HG03520 (cell line): ENCODE data around the gene IDI2.
A peak's percentile ranks its signal among the peaks of the same experiment; 100 is the strongest.
"Not testable (repeated sequence)": the region's sequence is repeated elsewhere in the genome, so short reads cannot be mapped to it uniquely, and the experiment has no call there.

Source experiments
- ATAC-seq: cut with Tn5 transposase; IDR thresholded peaks from one replicate; pipeline ENCODE4 v1.9.1; 2021; ENCODE audit warnings: mild to moderate bottlenecking, moderate library complexity; ENCODE audit not compliant: unreplicated experiment

IDI2 gene

DNA sequence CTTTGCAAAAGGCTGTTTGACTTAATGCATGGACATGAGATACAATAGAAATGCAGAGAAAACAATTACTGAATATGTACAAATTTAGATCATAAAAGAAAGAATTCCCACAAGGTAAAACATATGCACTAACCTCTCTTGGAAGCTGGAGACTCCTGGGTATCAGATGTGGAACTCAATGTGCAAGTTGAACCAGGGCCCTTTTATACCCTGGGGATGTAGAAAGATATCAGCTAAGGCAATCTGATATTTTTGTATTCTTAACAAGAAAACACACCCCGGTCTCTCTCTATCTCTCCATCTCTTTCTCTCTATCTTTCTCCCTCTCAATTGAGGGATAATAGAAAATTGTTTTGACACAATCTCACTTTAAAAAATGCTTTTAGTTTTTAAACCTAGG, at the start of gene IDI2:
IDI2 (minus strand) TSS at position 177 of the 400 bp plus-strand sequence. CDS start 1,136 bp downstream, outside the sequence.
- ATAC-seq = no peak

DNA sequence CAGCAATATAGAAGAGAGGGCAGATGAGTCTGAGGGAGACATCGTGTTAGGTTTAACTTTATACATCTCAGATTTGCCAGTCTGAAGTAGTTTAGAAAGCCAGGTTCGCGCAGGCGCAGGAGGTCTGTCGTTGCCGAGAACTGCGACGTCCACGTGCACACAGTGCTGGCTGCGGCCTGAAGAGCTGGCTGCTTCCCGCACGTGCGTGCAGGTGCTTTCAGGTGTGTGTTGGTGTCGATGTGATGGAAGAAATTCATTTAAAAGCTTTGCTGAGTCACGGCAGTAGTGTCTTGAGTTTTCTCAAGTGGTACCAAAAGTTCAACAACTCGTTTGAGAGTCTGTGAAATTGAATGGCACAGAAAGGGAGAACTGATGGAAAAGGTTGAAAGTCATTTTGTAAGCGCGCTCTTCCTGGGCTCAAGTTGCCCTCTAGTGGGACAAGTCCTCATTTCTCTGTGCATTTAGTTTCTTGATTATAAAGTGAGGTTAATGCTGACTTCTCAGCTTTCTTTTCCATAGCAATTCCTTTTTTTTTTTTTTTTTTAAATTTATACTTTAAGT, 49.2 kb upstream of the IDI2 start:
- ATAC-seq = no peak

DNA sequence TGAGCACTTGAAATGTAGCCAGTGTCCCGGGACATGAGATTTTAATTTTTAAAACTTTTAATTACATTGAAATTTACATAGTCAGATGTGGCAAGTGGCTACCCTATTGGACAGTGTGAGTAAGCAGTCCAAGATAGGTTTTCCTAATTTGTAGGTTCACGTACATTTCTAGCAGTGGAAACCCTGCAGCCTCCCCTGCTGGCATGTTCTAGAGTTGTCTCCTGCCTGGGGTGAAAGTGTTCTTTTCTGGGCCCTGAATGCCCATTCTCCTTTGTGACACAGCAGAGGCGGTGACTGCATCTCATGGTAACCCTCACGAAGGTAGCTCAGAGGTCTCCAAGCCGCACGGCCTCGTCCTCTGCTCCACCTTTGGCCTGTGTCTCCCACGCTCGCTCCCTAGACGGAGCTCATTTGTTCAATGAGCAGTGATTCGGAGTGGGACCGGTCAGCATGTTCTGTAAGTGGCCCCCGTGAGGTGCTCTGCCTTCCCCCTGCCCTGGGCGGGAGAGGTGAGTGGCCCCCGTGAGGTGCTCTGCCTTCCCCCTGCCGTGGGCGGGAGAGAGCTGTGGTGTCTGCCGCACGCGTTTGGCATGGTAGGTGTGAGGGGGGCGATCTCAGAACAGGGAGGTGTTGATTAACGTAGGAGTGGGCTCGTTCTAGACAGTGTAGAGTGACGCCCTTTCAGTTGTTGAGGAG, 48.5 kb upstream of the IDI2 start:
- ATAC-seq = no peak

DNA sequence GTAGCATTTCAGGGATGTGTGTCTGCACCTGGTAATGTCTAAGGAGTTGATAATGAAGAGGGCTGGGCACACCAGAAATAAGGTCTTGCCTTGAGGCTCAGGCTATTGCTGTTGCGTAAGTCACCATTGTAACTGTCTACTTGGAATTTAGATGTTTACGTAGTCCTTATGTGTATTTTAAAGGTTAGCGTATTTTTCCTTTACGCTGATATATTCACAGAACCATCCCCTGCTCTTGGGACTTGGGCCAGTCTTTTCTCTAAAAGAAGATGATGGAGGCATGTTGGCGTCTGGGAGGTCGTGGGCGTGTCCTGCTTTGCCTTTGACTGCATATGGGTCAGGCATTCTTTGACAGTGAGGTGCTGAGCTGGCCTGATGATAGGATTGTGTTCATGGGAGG, 45.3 kb upstream of the IDI2 start:
- ATAC-seq = no peak

GRCh38 chr10:1068380-1069361, 43.0 kb upstream of the IDI2 start:
- ATAC-seq = no peak

DNA sequence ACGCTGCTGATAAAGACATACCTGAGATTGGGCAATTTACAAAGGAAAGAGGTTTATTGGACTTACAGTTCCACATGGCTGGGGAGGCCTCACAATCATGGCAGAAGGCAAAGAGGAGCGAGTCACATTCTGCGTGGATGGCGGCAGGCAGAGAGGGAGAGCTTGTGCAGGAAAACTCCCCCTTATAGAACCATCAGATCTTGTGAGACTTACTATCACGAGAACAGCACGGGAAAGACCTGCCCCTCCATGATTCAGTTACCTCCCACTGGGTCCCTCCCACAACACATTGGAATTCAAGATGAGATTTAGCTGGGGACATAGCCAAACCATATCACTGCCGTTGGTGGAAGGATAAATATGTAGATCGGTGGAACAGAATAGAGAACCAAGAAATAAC, 41.1 kb upstream of the IDI2 start:
- not testable (repeated sequence) for ATAC-seq

DNA sequence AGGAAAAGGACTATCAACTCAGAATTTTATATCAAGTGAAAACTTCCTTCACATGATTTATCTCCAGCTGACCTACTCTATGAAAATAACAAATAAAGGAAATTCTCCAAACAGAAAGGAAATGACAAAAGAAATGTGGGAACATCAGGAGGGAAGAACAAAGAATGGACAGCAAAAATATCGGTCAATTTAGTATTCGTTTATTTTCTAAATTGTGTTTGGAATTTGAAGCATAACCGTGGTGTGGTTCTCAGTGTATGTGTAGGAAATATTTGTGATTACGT, 39.2 kb upstream of the IDI2 start:
- no peak for ATAC-seq

DNA sequence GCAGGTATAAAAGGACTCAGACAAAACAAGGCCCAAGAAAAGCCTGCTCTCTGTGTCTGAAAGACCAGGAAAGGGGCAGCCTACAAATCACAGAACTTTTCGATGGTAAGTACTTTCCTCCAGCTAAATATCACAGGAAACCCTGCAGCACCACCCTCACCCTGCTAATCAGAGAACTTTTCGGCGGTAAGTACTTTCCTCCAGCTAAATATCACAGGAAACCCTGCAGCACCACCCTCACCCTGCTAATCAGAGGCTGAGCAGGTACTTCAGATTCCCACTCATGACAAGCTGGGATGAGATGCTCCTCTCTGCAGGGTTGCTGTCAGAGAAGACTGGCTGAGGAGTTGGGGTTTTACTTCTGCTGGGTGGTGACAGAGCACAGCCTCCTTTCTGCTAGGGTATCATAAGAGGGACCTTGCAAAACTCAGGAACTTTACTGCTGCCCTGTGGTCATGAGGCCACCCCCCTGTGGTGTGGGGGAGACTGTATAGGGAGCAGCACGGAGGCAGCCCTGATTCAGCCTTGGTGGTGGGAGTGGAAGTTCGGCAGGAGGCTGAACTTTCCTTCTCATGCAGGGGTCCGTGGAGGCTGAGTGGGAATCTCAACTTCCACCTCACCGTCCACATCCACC, 37.7 kb upstream of the IDI2 start:
- no peak for ATAC-seq

GRCh38 chr10:1061930-1062774, 36.5 kb upstream of the IDI2 start:
- no peak for ATAC-seq

GRCh38 chr10:1059902-1060301, 34.2 kb upstream of the IDI2 start:
- no peak for ATAC-seq

- no peak for ATAC-seq
Observed at GRCh38 chr10:1058017-1058416, 32.4 kb upstream of the IDI2 start.

- no peak for ATAC-seq
Observed at GRCh38 chr10:1057106-1057657, 31.5 kb upstream of the IDI2 start.

DNA sequence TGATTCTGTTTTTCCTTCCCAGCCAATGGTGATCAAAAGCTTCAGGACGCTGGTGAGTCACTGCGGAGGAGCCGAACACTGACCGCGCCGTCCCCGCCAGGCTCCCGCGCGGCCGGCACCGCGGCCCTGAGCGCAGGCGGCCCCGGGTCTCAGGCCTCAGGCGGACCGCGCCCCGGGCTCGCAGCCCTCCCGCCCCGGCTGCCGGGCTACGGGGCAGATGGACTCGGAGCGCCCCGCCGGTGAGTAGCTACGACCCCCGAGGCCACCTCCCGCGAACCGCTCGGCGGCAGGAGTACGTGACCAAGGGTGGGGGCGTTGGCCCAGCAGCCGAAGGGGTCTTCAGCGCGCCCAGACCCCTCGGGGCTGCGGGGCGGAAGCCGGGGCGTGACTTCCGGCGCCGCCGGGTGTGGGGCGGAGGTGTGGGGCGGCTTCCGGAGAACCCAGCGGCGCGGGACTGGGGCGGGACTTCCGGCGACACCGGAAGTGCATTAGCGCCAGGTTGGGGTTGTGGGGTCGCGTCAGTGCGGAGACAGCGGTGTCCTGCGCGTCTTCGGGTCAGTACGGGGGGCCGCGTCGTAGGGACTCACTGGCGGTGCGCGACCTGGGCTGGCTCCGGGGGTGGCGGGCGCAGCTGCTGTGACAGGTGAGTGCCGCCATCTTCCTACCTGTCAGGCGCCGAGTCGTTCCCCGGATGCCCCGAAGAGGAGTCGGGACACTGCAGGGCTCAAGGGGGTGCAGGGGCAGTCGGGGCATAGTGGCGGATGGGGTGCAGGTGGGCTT, 30.9 kb upstream of the IDI2 start, which contains the start of gene WDR37:
WDR37 (plus strand) TSS at position 60 of the 780 bp plus-strand sequence. CDS start 15,771 bp downstream, outside the sequence.
- peak; percentile 89 for ATAC-seq

- ATAC-seq = no peak
Observed at GRCh38 chr10:1054684-1055083, 29.0 kb upstream of the IDI2 start.

DNA sequence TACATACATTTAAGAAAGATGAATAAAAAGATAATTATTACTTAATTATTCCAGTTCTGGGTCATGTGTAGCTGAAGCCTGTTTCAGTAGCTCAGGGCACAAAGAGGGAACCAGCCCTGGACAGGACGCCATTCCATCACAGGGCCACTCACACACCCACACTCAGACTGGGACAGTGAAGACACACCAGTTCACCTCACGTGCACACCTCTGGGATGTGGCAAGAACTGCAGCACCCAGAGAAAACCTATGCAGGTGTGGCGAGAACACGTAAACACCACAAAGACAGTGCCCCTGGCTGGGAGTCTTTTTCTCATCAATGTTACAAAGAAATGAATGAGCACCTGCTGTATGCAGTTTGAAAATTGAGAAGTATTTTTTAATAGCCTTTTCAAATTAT, 24.9 kb upstream of the IDI2 start:
- no peak for ATAC-seq

GRCh38 chr10:1050145-1050544, 24.5 kb upstream of the IDI2 start:
- ATAC-seq = no peak

DNA sequence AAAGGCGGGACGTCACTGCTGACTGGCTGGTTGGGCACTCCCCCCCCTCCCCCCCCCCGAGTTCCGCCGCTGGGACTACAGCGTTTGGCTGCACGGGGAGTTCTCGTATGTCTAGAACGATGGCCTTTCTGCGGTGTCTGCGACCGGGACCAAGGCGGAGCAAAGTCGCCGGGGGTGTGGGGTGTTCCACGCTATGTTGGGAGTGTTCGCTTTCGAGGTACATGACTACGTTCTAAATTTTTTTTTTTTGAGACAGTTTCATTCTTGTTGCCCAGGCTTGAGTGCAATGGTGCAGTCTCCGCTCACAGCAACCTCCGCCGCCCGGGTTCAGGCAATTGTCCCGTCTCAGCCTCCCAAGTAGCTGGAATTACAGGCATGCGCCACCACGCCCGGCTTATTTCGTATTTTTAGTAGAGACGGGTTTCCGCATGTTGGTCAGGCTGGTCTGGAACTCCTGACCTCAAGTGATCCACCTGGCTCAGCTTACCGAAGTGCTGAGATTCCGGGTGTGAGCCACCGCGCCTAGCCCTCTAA, 23.8 kb upstream of the IDI2 start:
- ATAC-seq = no peak

GRCh38 chr10:1048732-1049424, 23.2 kb upstream of the IDI2 start, which contains the start of gene IDI1:
TSS of gene IDI1 (minus strand) at chr10:1049119. CDS start at chr10:1049003, 116 bp downstream.
- ATAC-seq = peak; percentile 78
